D721Med (cell line): Measurements from ENCODE around the gene APC2.

Experiments used
- DNase-seq: peaks from one replicate; pipeline ENCODE4 v3.0.0; 2011; ENCODE audit warnings: low spot score; ENCODE audit not compliant: insufficient read length
- FAIRE-seq: peaks from 2 replicates; lab custom pipeline; 2011; peaks lifted over from hg19 to GRCh38; lab: Jason Lieb, UNC
- TF ChIP-seq, protein P1 (sequence below): IDR thresholded peaks from 2 replicates; pipeline ENCODE4 v1.5.1; 2012; ENCODE audit warnings: mild to moderate bottlenecking, control low read depth; ENCODE audit not compliant: insufficient read depth; ENCODE audit errors: missing control alignments

The APC2 gene

DNA sequence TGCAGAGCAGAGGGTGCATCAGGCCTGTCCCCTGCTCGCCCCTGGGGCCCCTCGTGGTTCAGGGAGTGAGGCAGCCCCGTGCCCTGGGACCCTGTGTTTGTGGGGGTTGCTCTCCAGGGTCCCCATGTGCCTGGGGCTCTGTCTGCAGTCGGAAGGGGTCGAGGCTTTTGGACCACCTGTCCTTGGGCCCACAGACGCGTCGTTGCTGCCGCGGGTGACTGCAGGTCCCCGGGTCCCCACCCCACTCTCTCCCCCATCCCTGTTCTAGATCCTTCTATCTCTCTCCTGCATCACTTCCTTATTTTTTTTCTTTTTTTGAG lies 38.3 kb downstream of the APC2 start:
- no peak for DNase-seq
- no peak for FAIRE-seq
- TF ChIP-seq, protein P1, sequence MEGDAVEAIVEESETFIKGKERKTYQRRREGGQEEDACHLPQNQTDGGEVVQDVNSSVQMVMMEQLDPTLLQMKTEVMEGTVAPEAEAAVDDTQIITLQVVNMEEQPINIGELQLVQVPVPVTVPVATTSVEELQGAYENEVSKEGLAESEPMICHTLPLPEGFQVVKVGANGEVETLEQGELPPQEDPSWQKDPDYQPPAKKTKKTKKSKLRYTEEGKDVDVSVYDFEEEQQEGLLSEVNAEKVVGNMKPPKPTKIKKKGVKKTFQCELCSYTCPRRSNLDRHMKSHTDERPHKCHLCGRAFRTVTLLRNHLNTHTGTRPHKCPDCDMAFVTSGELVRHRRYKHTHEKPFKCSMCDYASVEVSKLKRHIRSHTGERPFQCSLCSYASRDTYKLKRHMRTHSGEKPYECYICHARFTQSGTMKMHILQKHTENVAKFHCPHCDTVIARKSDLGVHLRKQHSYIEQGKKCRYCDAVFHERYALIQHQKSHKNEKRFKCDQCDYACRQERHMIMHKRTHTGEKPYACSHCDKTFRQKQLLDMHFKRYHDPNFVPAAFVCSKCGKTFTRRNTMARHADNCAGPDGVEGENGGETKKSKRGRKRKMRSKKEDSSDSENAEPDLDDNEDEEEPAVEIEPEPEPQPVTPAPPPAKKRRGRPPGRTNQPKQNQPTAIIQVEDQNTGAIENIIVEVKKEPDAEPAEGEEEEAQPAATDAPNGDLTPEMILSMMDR: no peak

DNA sequence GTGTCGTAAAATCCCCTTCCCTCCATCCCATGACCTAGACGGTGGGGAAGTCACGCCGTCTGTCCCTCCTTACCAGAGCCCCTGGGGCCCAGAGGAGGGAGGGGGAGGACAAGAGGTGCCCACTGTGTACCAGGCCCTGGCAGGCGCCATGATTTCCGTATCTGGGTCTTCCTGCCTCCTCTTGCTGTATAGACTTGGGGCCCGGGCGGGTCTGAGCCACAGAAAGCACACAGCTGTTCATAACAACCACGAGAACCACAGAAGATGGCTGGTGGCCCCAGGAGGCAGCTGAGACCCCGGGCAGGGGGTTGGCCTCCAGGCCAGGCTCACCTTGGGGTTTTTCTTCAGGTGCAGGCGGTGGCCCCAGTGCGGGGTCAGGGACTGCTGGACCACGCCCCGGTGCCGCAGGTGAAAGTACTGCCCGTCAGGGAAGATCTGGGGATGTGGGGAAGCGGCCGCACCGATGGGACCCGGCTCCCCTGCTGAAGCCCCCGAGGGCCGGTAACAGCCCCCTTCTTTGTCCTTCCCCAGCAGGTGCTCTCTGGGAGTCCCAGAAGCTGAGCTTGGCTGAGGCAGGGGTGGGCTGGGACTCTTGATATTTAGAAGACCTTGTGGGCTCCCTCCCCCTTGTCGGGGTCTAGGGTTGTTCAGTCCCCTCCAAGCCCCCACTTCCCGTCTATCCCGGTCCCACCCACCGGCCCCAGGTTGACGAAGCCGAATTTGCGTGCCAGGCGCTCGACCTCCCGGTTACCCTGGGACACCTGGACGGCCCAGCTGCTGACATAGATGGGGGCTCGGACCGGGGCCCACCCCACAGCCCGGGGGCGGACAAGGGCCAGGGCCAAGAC lies 39.8 kb downstream of the APC2 start:
- FAIRE-seq (no peak), DNase-seq (no peak)
- TF ChIP-seq, protein P1: no peak

DNA sequence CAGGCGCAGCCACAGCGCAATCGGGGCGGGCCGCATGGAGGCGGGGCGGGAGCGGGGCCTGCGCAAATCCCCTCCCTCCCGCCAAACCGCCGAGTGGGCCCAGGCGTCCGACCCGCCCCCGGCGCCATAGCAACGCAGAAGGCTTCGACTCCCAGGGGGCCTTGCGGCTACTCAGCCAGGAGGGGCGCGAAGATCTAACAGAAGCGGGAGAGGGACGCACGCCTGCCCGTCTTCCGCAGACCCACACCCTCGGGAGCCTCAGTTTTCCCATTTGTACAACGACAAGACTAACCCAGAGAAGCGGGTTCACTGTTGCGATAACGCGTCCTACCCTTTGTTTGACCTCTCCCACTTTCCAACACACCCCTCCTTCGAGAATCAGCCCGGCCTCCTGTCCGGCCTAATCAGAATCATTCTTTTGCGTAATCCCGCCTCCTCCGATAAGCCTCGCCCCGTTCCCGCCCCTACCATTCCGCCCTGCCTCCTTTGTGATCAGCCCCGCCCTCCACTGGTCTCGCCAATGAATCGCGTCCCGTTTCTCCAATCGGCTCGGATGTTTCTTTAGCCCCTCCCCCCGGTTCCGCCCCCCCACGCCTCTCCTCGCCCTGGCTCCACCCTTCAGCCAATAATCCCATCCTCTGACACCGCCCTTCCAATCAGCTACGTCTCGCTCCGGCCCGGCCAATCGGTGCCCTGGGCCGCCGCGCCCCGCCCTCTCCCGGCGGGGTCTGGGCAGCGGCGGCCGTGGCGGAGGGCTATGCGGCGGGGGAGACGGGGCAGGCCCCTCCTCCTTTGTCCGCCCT lies 40.6 kb downstream of the APC2 start, which contains the start of gene PCSK4:
Gene PCSK4, minus strand, starts transcription at position 40 of the 803 bp plus-strand sequence. Its CDS starts 4 bp downstream, at position 36.
- peak; percentile 88 for DNase-seq
- TF ChIP-seq, protein P1: no peak
- no peak for FAIRE-seq

DNA sequence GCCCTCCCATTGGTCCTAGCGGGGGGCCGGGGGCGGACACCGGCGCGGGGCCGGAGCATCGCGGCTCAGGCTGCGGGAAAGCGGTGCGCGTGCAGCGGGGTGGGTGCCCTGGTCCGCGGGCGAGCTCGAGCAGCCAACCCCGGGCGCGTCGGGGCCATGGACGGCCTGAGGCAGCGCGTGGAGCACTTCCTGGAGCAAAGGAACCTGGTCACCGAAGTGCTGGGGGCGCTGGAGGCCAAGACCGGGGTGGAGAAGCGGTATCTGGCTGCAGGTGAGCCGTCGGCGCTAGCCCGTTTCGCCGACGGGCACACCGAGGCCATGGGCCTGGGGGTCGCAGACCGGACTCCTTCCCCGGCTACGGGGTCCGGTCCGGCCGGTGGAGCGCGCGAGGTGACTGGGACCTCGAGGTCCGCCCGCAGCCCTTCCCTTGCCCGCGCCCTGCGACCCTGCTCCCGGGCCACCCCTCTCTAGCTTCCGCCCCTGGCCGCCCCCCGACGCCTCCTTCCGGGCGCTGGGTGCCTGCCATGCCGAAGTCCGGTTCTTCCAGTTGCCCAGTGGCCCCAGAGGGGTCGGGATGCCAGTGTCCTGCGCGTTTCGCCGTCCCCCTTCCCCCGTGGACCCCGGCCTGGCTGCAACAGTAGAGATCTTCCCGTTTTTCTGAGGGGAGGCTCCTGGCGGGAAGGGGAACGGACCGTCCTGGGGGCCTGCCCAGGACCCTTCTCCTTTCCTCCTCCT lies 41.4 kb downstream of the APC2 start, which contains the start of gene REEP6:
Gene REEP6, plus strand, starts transcription at position 68 of the 735 bp plus-strand sequence. Its CDS starts 89 bp downstream, at position 157.
- TF ChIP-seq, protein P1: no peak
- DNase-seq (no peak), FAIRE-seq (no peak)

DNA sequence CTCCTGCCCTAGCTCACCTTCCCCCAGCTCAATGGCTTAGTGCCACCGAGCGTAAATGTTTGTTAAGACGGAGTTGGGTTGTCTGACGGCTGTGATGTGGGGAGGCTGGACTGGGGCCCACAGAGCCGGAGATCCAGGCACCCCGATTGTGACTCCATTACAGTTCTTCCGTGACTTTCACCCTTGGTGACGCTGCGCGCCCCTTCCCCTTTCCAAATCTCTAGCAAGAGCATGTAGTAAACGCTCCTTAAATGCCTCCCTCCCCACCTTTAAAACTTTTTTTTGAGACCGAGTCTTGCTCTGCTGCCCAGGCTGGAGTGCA lies 41.9 kb downstream of the APC2 start:
- TF ChIP-seq, protein P1: no peak
- DNase-seq: no peak
- no peak for FAIRE-seq

DNA sequence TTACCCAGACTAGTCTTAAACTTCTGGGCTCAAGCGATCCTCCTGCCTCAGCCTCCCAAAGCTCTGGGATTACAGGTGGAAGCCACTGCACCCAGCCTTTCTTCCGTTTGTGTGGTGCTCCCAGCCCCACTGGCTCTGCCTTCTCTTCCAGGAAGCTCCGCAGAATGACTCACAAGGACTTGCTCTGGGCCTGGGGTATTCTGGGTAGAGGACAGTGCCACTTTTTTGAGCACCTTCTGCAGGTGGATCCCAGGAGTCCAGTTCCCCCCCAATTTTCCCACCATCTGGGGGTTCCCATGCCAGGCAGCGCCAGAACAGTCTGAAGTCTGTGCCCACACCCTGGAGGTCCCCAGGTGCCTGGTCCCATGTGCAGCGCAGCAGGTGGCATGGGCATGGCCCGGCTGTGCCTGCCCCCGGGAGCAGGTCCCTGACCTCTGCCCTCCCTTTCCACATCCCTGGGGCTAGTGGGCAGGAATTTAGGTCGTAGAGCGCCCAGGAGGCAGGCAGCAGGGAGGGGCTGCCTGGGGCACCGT lies 42.6 kb downstream of the APC2 start:
- DNase-seq: no peak
- TF ChIP-seq, protein P1: no peak
- no peak for FAIRE-seq
